Ovary (tissue), 9 donors: ENCODE data around the gene FTO. TPM values are rescaled to one million over a fixed set of nuclear protein-coding genes. Genes with fewer than 3 reads are reported as not detected.

Source experiments
- DNase-seq, 5 donors: peaks; one replicate each; pipeline ENCODE4 v3.0.0-alpha.2; 2019 to 2020
- H3K27ac ChIP-seq, 2 donors: fragments of 200-600 bp; one replicate each; pipeline versions ENCODE4 v1.5.1 to v1.8.0; 2019 to 2022
- H3K27me3 ChIP-seq: fragments of 200-600 bp; one replicate; pipeline ENCODE4 v1.8.0; 2022
- H3K36me3 ChIP-seq: fragments of 200-600 bp; sonication (generic); one replicate; pipeline ENCODE4 v1.5.1; 2019
- H3K4me1 ChIP-seq: one replicate; pipeline ENCODE4 v1.8.1; 2013; ENCODE audit warnings: mild to moderate bottlenecking, moderate library complexity; ENCODE audit not compliant: insufficient read depth
- H3K4me3 ChIP-seq: fragments of 200-600 bp; sonication (generic); one replicate; pipeline ENCODE4 v1.5.1; 2017
- H3K9me3 ChIP-seq, 2 donors: fragments of 200-600 bp in 1 of 2; sonication (generic) in 1 of 2; one replicate each; pipeline versions ENCODE4 v1.5.1 to v1.8.1; 2013 to 2019; ENCODE audit warnings: mild to moderate bottlenecking in 1 of 2, moderate library complexity in 1 of 2
- EP300 ChIP-seq: sonication (generic); formaldehyde crosslinking; IDR thresholded peaks from one replicate; pipeline ENCODE4 v1.6.1; 2017; ENCODE audit warnings: antibody characterized with exemption
- POLR2A ChIP-seq: fragments of 450-650 bp; IDR thresholded peaks from one replicate; pipeline ENCODE4 v1.6.1; 2017; ENCODE audit warnings: antibody characterized with exemption, mild to moderate bottlenecking, moderate library complexity
- WGBS, 3 donors: extraction: QIAGEN DNeasy Blood & Tissue Kit in 1 of 3; methylation state at CpG; one replicate each; pipeline versions ENCODE4 v1.1.5 to v1.1.7; 2013 to 2017; 5-methylcytosine and 5-hydroxymethylcytosine counted together
- intact Hi-C, 4 donors: fragments of 100-400 bp; cut with DNase I; formaldehyde crosslinking; loops; one replicate each; pipeline versions ENCODE4 v1.11.0 to v1.15.1; 2022 to 2023
- polyA plus RNA-seq, 2 donors: library from polyadenylated mRNA; stranded (reverse); fragments of 200-250 nt in 1 of 2; fragments of 350-450 nt in 1 of 2; fragmentation: Illumina TruSeq in 1 of 2; extraction: RNeasy Lipid Tissue Mini Kit (QIAGEN cat#74804) in 1 of 2; gene quantifications; one replicate each; pipeline ENCODE4 v1.2.3, GENCODE V29; 2013 to 2014
- total RNA-seq, 7 donors: library from RNA; depleted of rRNA in 2 of 7; stranded (reverse); fragments of >200 nt in 2 of 7; fragmentation: NEBNext Ultra II Directional in 3 of 7; extraction: Animal tissue kit (Norgen Biotek cat#: 25700) in 3 of 7; gene quantifications; one replicate each; pipeline versions ENCODE4 v1.1.0 to v1.2.4, GENCODE V29; 2016 to 2023
- TF ChIP-seq, protein P1 (sequence below), 3 donors: fragments of 450-650 bp in 2 of 3; fragments of 200-600 bp in 1 of 3; IDR thresholded peaks; one replicate each; pipeline versions ENCODE4 v1.5.1 to v1.8.0; 2016 to 2022; ENCODE audit warnings: antibody characterized with exemption in 3 of 3, mild to moderate bottlenecking in 1 of 3
- donor health status: DM: no; HTN: no; CAD: no; lungs with moderate emphysema.
- donor health status: DM: no; HTN: no; CAD: no.
- donor health status: Bipolar disorder and iron deficiency.
- donor health status: DM: yes; HTN: yes; CAD: no.
- donor health status: DM: no; HTN: no; CAD: no.
- donor health status: DM: yes; HTN: yes; CAD: no.

Gene FTO
- total and polyA plus RNA-seq, 9 donors = 43.6 to 128 (median 91.4) TPM

GRCh38 chr16:54099627-54100026 is 395.7 kb downstream of the FTO start:
- intact Hi-C loops = no loop called here
- no peak overlapping the region for H3K27ac ChIP-seq
- no peaks in the 10 kb centered on the region for H3K9me3 ChIP-seq
- TF ChIP-seq EP300 (no peak), POLR2A (no peak)
- TF ChIP-seq, protein P1, sequence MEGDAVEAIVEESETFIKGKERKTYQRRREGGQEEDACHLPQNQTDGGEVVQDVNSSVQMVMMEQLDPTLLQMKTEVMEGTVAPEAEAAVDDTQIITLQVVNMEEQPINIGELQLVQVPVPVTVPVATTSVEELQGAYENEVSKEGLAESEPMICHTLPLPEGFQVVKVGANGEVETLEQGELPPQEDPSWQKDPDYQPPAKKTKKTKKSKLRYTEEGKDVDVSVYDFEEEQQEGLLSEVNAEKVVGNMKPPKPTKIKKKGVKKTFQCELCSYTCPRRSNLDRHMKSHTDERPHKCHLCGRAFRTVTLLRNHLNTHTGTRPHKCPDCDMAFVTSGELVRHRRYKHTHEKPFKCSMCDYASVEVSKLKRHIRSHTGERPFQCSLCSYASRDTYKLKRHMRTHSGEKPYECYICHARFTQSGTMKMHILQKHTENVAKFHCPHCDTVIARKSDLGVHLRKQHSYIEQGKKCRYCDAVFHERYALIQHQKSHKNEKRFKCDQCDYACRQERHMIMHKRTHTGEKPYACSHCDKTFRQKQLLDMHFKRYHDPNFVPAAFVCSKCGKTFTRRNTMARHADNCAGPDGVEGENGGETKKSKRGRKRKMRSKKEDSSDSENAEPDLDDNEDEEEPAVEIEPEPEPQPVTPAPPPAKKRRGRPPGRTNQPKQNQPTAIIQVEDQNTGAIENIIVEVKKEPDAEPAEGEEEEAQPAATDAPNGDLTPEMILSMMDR (IDR thresholded peaks at IDR 0.05) = no peak
- 84 to 97% (median 87%) methylated on average over 5 of the region's 5 CpGs for WGBS, 3 donors
- H3K4me3 ChIP-seq = no peak overlapping the region
- no peak for DNase-seq
- H3K4me1 ChIP-seq = no peaks in the 10 kb centered on the region
- H3K36me3 ChIP-seq = no peaks in the 10 kb centered on the region
- no peaks in the 10 kb centered on the region for H3K27me3 ChIP-seq

- no peak overlapping the region for H3K27ac ChIP-seq
- no peaks in the 10 kb centered on the region for H3K27me3 ChIP-seq
- H3K9me3 ChIP-seq = no peaks in the 10 kb centered on the region
- intact Hi-C loops = no loop called here
- no peak overlapping the region for H3K4me3 ChIP-seq
- H3K36me3 ChIP-seq = no peaks in the 10 kb centered on the region
- no peaks in the 10 kb centered on the region for H3K4me1 ChIP-seq
- TF ChIP-seq EP300 (no peak), POLR2A (no peak)
- TF ChIP-seq, protein P1 (IDR thresholded peaks at IDR 0.05) = no peak
- DNase-seq = no peak
- 87 to 93% (median 92%) methylated on average over 10 of the region's 10 CpGs for WGBS, 3 donors
Measured at GRCh38 chr16:54102888-54103866, 399.2 kb downstream of the FTO start.

- Histone ChIP-seq H3K9me3 (no peaks in the 10 kb centered on the region), H3K27me3 (no peaks in the 10 kb centered on the region), H3K36me3 (no peaks in the 10 kb centered on the region), H3K4me1 (no peaks in the 10 kb centered on the region), H3K4me3 (no peak overlapping the region), H3K27ac (no peak overlapping the region)
- intact Hi-C loops = no loop called here
- 95 to 96% (median 95%) methylated on average over 5 of the region's 5 CpGs for WGBS, 3 donors
- TF ChIP-seq, protein P1 (IDR thresholded peaks at IDR 0.05) = no peak
- TF ChIP-seq EP300 = no peak
- no peak for TF ChIP-seq POLR2A
- DNase-seq = no peak
Measured at GRCh38 chr16:54106057-54106456, 402.1 kb downstream of the FTO start.

GRCh38 chr16:54107583-54108202 is 403.7 kb downstream of the FTO start:
- DNase-seq = no peak
- Histone ChIP-seq H3K4me3 (no peak overlapping the region), H3K27ac (no peak overlapping the region), H3K9me3 (no peaks in the 10 kb centered on the region), H3K27me3 (no peaks in the 10 kb centered on the region), H3K36me3 (no peaks in the 10 kb centered on the region), H3K4me1 (no peaks in the 10 kb centered on the region)
- 87 to 94% (median 92%) methylated on average over 7 of the region's 7 CpGs for WGBS, 3 donors
- TF ChIP-seq EP300 = no peak
- TF ChIP-seq, protein P1 (IDR thresholded peaks at IDR 0.05) = no peak
- TF ChIP-seq POLR2A = no peak
- intact Hi-C loops = no loop called here
